Measurements from ENCODE around the gene HSPA1A. TPM values are rescaled to one million over a fixed set of nuclear protein-coding genes. Genes with fewer than 3 reads are reported as not detected.
A peak's percentile ranks its signal among the peaks of the same experiment; 100 is the strongest.
"Not testable (repeated sequence)": the region's sequence is repeated elsewhere in the genome, so short reads cannot be mapped to it uniquely, and the experiment has no call there.

Gene HSPA1A
- total RNA-seq, 2 donors from 2014 or later, result 15.1 to 20.2 TPM

- Mint-ChIP-seq H3K36me3 (ENCODE audit: low read depth) (no peaks in the 10 kb centered on the region), H3K4me3 (peak within 1 kb of the TSS; percentile 96), H3K4me1 (peaks cover 21% of the 10 kb centered on the region), H3K27me3 (no peaks in the 10 kb centered on the region), H3K27ac (peak within 1 kb of the TSS; percentile 97)
- H3K9me3 ChIP-seq (ENCODE audit: control insufficient read depth, low read length, poor library complexity, severe bottlenecking), result no peaks in the 10 kb centered on the region
- peak; percentile 95 to 99 (median 96) for DNase-seq
- ATAC-seq, result peak; percentile 95
Observed at GRCh38 chr6:31862344-31863235, 47.2 kb downstream of the HSPA1A start, which contains the start of gene NEU1. TSS of gene NEU1 (minus strand) at chr6:31862821. CDS start at chr6:31862776, 45 bp downstream.

DNA sequence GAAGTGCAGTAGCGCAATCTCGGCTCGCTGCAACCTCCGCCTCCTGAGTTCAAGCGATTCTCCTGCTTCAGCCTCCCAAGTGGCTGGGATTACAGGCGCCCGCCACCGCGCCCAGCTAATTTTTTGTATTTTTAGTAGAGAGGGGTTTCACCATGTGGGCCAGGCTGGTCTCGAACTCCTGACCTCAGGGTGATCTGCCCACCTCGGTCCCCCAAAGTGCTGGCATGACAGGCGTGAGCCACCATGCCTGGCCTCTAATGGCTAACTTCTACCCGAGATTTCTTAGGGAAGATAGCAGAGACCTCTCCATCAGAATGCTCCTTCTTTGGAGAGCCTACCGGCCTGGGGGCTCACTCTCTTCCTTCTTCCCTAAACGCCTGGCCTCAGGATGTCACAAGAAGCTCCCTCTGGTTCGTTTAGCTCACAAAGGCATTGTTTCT, 48.8 kb downstream of the HSPA1A start:
- Mint-ChIP-seq H3K4me3 (peak overlapping the region; percentile 96), H3K27ac (peak overlapping the region; percentile 97), H3K4me1 (peaks cover 21% of the 10 kb centered on the region)
- DNase-seq; H3K27me3 Mint-ChIP-seq; ATAC-seq; H3K36me3 Mint-ChIP-seq (ENCODE audit: low read depth); H3K9me3 ChIP-seq (ENCODE audit: control insufficient read depth, low read length, poor library complexity, severe bottlenecking): not testable (repeated sequence)

DNA sequence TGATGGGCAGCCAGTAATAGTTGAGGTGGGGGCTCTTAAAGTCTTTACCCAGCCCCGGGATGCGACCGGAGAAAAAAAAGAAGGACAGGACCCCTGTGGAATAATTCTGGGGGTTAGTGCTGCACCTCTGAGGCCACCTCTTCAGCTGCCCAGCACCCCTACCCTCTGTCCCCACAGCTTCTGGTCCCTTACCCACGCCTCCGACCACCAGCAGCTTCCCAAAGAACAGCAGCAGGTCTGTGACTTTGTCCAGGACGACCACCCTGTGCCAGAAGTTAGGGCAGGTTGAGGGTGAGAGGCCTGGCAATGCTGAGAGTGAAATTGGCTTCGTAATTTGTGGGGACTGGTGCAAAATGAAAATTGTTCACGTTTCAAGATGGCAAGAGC, 49.5 kb downstream of the HSPA1A start:
- H3K36me3 Mint-ChIP-seq (ENCODE audit: low read depth), result no peaks in the 10 kb centered on the region
- H3K27ac Mint-ChIP-seq, result peak overlapping the region; percentile 97
- H3K4me1 Mint-ChIP-seq, result peaks cover 21% of the 10 kb centered on the region
- H3K4me3 Mint-ChIP-seq, result no peak overlapping the region
- no peak for DNase-seq
- no peaks in the 10 kb centered on the region for H3K9me3 ChIP-seq (ENCODE audit: control insufficient read depth, low read length, poor library complexity, severe bottlenecking)
- ATAC-seq, result no peak
- H3K27me3 Mint-ChIP-seq, result no peaks in the 10 kb centered on the region

GRCh38 chr6:31865205-31866118, 50.1 kb downstream of the HSPA1A start:
- DNase-seq (no peak), ATAC-seq (no peak)
- Mint-ChIP-seq H3K27ac (no peak overlapping the region), H3K4me1 (peaks cover 18% of the 10 kb centered on the region), H3K4me3 (no peak overlapping the region), H3K36me3 (ENCODE audit: low read depth) (no peaks in the 10 kb centered on the region), H3K27me3 (no peaks in the 10 kb centered on the region)
- H3K9me3 ChIP-seq (ENCODE audit: control insufficient read depth, low read length, poor library complexity, severe bottlenecking), result no peaks in the 10 kb centered on the region

Other genes starting within 250 kb of the HSPA1A start
- 10 to 100 TPM; 19.9 to 26.0 TPM for gene LTA, start 243.3 kb upstream of the HSPA1A start, total RNA-seq
- 10 to 100 TPM; 28.9 to 33.6 TPM for gene TNF, start 240.0 kb upstream of the HSPA1A start, total RNA-seq
- 100 to 1,000 TPM; 791 to 891 TPM for gene LTB, start 233.1 kb upstream of the HSPA1A start, total RNA-seq
- gene LST1, start 229.3 kb upstream of the HSPA1A start, total RNA-seq, result 10 to 100 TPM; 30.6 to 42.6 TPM
- 1 to 10 TPM; 5.7 to 8.2 TPM for gene NCR3, start 222.5 kb upstream of the HSPA1A start, total RNA-seq
- 10 to 100 TPM in 1 of 2 donors, 1 to 10 TPM in 1; 8.1 to 13.2 TPM for gene AIF1, start 200.3 kb upstream of the HSPA1A start, total RNA-seq
- 100 to 1,000 TPM; 210 to 213 TPM for gene PRRC2A, start 194.8 kb upstream of the HSPA1A start, total RNA-seq
- gene BAG6, start 162.9 kb upstream of the HSPA1A start, total RNA-seq, result 100 to 1,000 TPM; 229 to 233 TPM
- 1 to 10 TPM; 2.9 to 4.0 TPM for gene APOM, start 159.6 kb upstream of the HSPA1A start, total RNA-seq
- gene C6orf47, start 154.8 kb upstream of the HSPA1A start, total RNA-seq, result 10 to 100 TPM; 13.3 to 16.9 TPM
- gene GPANK1, start 150.5 kb upstream of the HSPA1A start, total RNA-seq, result 10 to 100 TPM in 1 of 2 donors, 1 to 10 TPM in 1; 9.2 to 11.9 TPM
- 100 to 1,000 TPM; 104 to 107 TPM for gene CSNK2B, start 149.5 kb upstream of the HSPA1A start, total RNA-seq
- gene LY6G5B, start 145.6 kb upstream of the HSPA1A start, total RNA-seq, result 10 to 100 TPM; 27.6 to 32.7 TPM
- gene LY6G5C, start 134.5 kb upstream of the HSPA1A start, total RNA-seq, result 1 to 10 TPM; 3.8 to 4.6 TPM
- gene ABHD16A, start 112.2 kb upstream of the HSPA1A start, total RNA-seq, result 10 to 100 TPM; 57.8 to 75.1 TPM
- gene LY6G6F, start 108.7 kb upstream of the HSPA1A start, total RNA-seq, result 10 to 100 TPM in 1 of 2 donors, 1 to 10 TPM in 1; 1.6 to 29.1 TPM
- gene LY6G6D, start 100.2 kb upstream of the HSPA1A start, total RNA-seq, result not detected
- gene LY6G6C, start 93.8 kb upstream of the HSPA1A start, total RNA-seq, result not detected
- gene MPIG6B, start 92.2 kb upstream of the HSPA1A start, total RNA-seq, result 100 to 1,000 TPM in 1 of 2 donors, 1 to 10 TPM in 1; 3.4 to 129 TPM
- 1 to 10 TPM; 4.7 to 7.3 TPM for gene DDAH2, start 86.2 kb upstream of the HSPA1A start, total RNA-seq
- gene CLIC1, start 79.0 kb upstream of the HSPA1A start, total RNA-seq, result 100 to 1,000 TPM; 145 to 152 TPM
- 10 to 100 TPM; 12.9 to 18.3 TPM for gene MSH5, start 75.5 kb upstream of the HSPA1A start, total RNA-seq
- gene SAPCD1, start 52.9 kb upstream of the HSPA1A start, total RNA-seq, result 1 to 10 TPM; 3.6 to 4.2 TPM
- 1 to 10 TPM; 2.8 to 2.9 TPM for gene VWA7, start 38.2 kb upstream of the HSPA1A start, total RNA-seq
- gene VARS1, start 19.8 kb upstream of the HSPA1A start, total RNA-seq, result 10 to 100 TPM; 58.0 to 73.7 TPM
- 10 to 100 TPM; 20.9 to 22.5 TPM for gene LSM2, start 8.6 kb upstream of the HSPA1A start, total RNA-seq
- gene HSPA1L, start 260 bp upstream of the HSPA1A start, total RNA-seq, result 1 to 10 TPM; 3.4 to 3.5 TPM
- 10 to 100 TPM; 18.0 to 20.5 TPM for gene HSPA1B, start 12.2 kb downstream of the HSPA1A start, total RNA-seq
- gene NEU1, start 47.3 kb downstream of the HSPA1A start, total RNA-seq, result 10 to 100 TPM; 27.1 to 29.6 TPM
- under 1 TPM; 0.10 to 0.13 TPM for gene SLC44A4, start 63.5 kb downstream of the HSPA1A start, total RNA-seq
- 10 to 100 TPM; 40.4 to 46.2 TPM for gene EHMT2, start 82.2 kb downstream of the HSPA1A start, total RNA-seq
- gene ZBTB12, start 86.5 kb downstream of the HSPA1A start, total RNA-seq, result under 1 TPM; 0.50 to 0.96 TPM
- 1 to 10 TPM in 1 of 2 donors, not detected in 1; 2.1 TPM for gene C2, start 112.2 kb downstream of the HSPA1A start, total RNA-seq
- under 1 TPM in 1 of 2 donors, not detected in 1; 0.65 TPM for gene CFB, start 130.6 kb downstream of the HSPA1A start, total RNA-seq
- gene NELFE, start 143.4 kb downstream of the HSPA1A start, total RNA-seq, result 10 to 100 TPM; 45.8 to 46.2 TPM
- gene SKIC2, start 143.6 kb downstream of the HSPA1A start, total RNA-seq, result 10 to 100 TPM; 85.5 to 94.5 TPM
- 10 to 100 TPM; 31.9 to 35.0 TPM for gene DXO, start 156.6 kb downstream of the HSPA1A start, total RNA-seq
- gene C4A, start 166.5 kb downstream of the HSPA1A start, total RNA-seq, result 1 to 10 TPM; 3.8 to 5.4 TPM
- 1 to 10 TPM; 2.2 to 3.7 TPM for gene C4B, start 199.3 kb downstream of the HSPA1A start, total RNA-seq
- under 1 TPM; 0.35 to 0.76 TPM for gene CYP21A2, start 222.9 kb downstream of the HSPA1A start, total RNA-seq

All from T-helper 17 cell (primary cell).